ENCODE measurements around the gene HLCS.

The HLCS gene

GRCh38 chr21:36741506-36741905 is 225.0 kb downstream of the HLCS start:
- peaks cover 29% of the 10 kb centered on the region for H3K27me3 ChIP-seq (ENCODE audit: insufficient read depth, insufficient read length)
- no peak overlapping the region for H3K4me3 ChIP-seq (ENCODE audit: insufficient read length, low read depth)
- no peak for TF ChIP-seq SUZ12 (IDR thresholded peaks at IDR 0.05; ENCODE audit: extremely low read depth, insufficient read depth, insufficient read length)
- TF ChIP-seq YY1 (IDR thresholded peaks at IDR 0.05; ENCODE audit: insufficient read depth, insufficient read length): no peak
- TF ChIP-seq ZNF274 (IDR thresholded peaks at IDR 0.05; ENCODE audit: low read depth, low read length): no peak
- no peaks in the 10 kb centered on the region for H3K36me3 ChIP-seq (ENCODE audit: insufficient read depth, insufficient read length, low read length)
- DNase-seq (ENCODE audit: low read depth, low spot score): no peak
- H3K9me3 ChIP-seq (ENCODE audit: insufficient read depth, low read length): no peaks in the 10 kb centered on the region
- peaks cover 4% of the 10 kb centered on the region for H3K4me1 ChIP-seq (ENCODE audit: insufficient read depth, insufficient read length)
- no peak overlapping the region for H3K9ac ChIP-seq (ENCODE audit: insufficient read length, low read depth)

GRCh38 chr21:36738489-36739126 is 227.9 kb downstream of the HLCS start:
- TF ChIP-seq ZNF274 (IDR thresholded peaks at IDR 0.05; ENCODE audit: low read depth, low read length) (no peak), YY1 (IDR thresholded peaks at IDR 0.05; ENCODE audit: insufficient read depth, insufficient read length) (no peak), SUZ12 (IDR thresholded peaks at IDR 0.05; ENCODE audit: extremely low read depth, insufficient read depth, insufficient read length) (no peak)
- no peak overlapping the region for H3K9ac ChIP-seq (ENCODE audit: insufficient read length, low read depth)
- peaks cover 17% of the 10 kb centered on the region for H3K4me1 ChIP-seq (ENCODE audit: insufficient read depth, insufficient read length)
- H3K27me3 ChIP-seq (ENCODE audit: insufficient read depth, insufficient read length): peaks cover 7% of the 10 kb centered on the region
- no peak for DNase-seq (ENCODE audit: low read depth, low spot score)
- no peaks in the 10 kb centered on the region for H3K9me3 ChIP-seq (ENCODE audit: insufficient read depth, low read length)
- H3K4me3 ChIP-seq (ENCODE audit: insufficient read length, low read depth): no peak overlapping the region
- H3K36me3 ChIP-seq (ENCODE audit: insufficient read depth, insufficient read length, low read length): no peaks in the 10 kb centered on the region

- DNase-seq (ENCODE audit: low read depth, low spot score): no peak
- TF ChIP-seq ZNF274 (IDR thresholded peaks at IDR 0.05; ENCODE audit: low read depth, low read length) (no peak), YY1 (IDR thresholded peaks at IDR 0.05; ENCODE audit: insufficient read depth, insufficient read length) (no peak), SUZ12 (IDR thresholded peaks at IDR 0.05; ENCODE audit: extremely low read depth, insufficient read depth, insufficient read length) (no peak)
- H3K4me1 ChIP-seq (ENCODE audit: insufficient read depth, insufficient read length): peaks cover 17% of the 10 kb centered on the region
- H3K36me3 ChIP-seq (ENCODE audit: insufficient read depth, insufficient read length, low read length): no peaks in the 10 kb centered on the region
- H3K4me3 ChIP-seq (ENCODE audit: insufficient read length, low read depth): no peak overlapping the region
- no peak overlapping the region for H3K9ac ChIP-seq (ENCODE audit: insufficient read length, low read depth)
- no peaks in the 10 kb centered on the region for H3K9me3 ChIP-seq (ENCODE audit: insufficient read depth, low read length)
- peaks cover 3% of the 10 kb centered on the region for H3K27me3 ChIP-seq (ENCODE audit: insufficient read depth, insufficient read length)
Observed at GRCh38 chr21:36735724-36736320, 230.6 kb downstream of the HLCS start.

- Histone ChIP-seq H3K4me1 (ENCODE audit: insufficient read depth, insufficient read length) (peaks cover 17% of the 10 kb centered on the region), H3K27me3 (ENCODE audit: insufficient read depth, insufficient read length) (peaks cover 7% of the 10 kb centered on the region), H3K9me3 (ENCODE audit: insufficient read depth, low read length) (no peaks in the 10 kb centered on the region), H3K36me3 (ENCODE audit: insufficient read depth, insufficient read length, low read length) (no peaks in the 10 kb centered on the region), H3K4me3 (ENCODE audit: insufficient read length, low read depth) (no peak overlapping the region), H3K9ac (ENCODE audit: insufficient read length, low read depth) (no peak overlapping the region)
- no peak for TF ChIP-seq SUZ12 (IDR thresholded peaks at IDR 0.05; ENCODE audit: extremely low read depth, insufficient read depth, insufficient read length)
- no peak for TF ChIP-seq ZNF274 (IDR thresholded peaks at IDR 0.05; ENCODE audit: low read depth, low read length)
- TF ChIP-seq YY1 (IDR thresholded peaks at IDR 0.05; ENCODE audit: insufficient read depth, insufficient read length): no peak
- no peak for DNase-seq (ENCODE audit: low read depth, low spot score)
Observed at GRCh38 chr21:36735201-36735515, 231.3 kb downstream of the HLCS start.

GRCh38 chr21:36734367-36735200 is 231.9 kb downstream of the HLCS start:
- H3K4me1 ChIP-seq (ENCODE audit: insufficient read depth, insufficient read length): peaks cover 17% of the 10 kb centered on the region
- no peak overlapping the region for H3K9ac ChIP-seq (ENCODE audit: insufficient read length, low read depth)
- TF ChIP-seq ZNF274 (IDR thresholded peaks at IDR 0.05; ENCODE audit: low read depth, low read length): no peak
- TF ChIP-seq YY1 (IDR thresholded peaks at IDR 0.05; ENCODE audit: insufficient read depth, insufficient read length): no peak
- no peak for TF ChIP-seq SUZ12 (IDR thresholded peaks at IDR 0.05; ENCODE audit: extremely low read depth, insufficient read depth, insufficient read length)
- H3K4me3 ChIP-seq (ENCODE audit: insufficient read length, low read depth): no peak overlapping the region
- no peak for DNase-seq (ENCODE audit: low read depth, low spot score)
- H3K36me3 ChIP-seq (ENCODE audit: insufficient read depth, insufficient read length, low read length): no peaks in the 10 kb centered on the region
- peaks cover 11% of the 10 kb centered on the region for H3K27me3 ChIP-seq (ENCODE audit: insufficient read depth, insufficient read length)
- no peaks in the 10 kb centered on the region for H3K9me3 ChIP-seq (ENCODE audit: insufficient read depth, low read length)

- Histone ChIP-seq H3K9me3 (ENCODE audit: insufficient read depth, low read length) (no peaks in the 10 kb centered on the region), H3K4me3 (ENCODE audit: insufficient read length, low read depth) (no peak overlapping the region), H3K4me1 (ENCODE audit: insufficient read depth, insufficient read length) (peaks cover 17% of the 10 kb centered on the region), H3K9ac (ENCODE audit: insufficient read length, low read depth) (no peak overlapping the region), H3K27me3 (ENCODE audit: insufficient read depth, insufficient read length) (peaks cover 11% of the 10 kb centered on the region), H3K36me3 (ENCODE audit: insufficient read depth, insufficient read length, low read length) (no peaks in the 10 kb centered on the region)
- no peak for DNase-seq (ENCODE audit: low read depth, low spot score)
- no peak for TF ChIP-seq YY1 (IDR thresholded peaks at IDR 0.05; ENCODE audit: insufficient read depth, insufficient read length)
- TF ChIP-seq SUZ12 (IDR thresholded peaks at IDR 0.05; ENCODE audit: extremely low read depth, insufficient read depth, insufficient read length): no peak
- no peak for TF ChIP-seq ZNF274 (IDR thresholded peaks at IDR 0.05; ENCODE audit: low read depth, low read length)
Observed at GRCh38 chr21:36733857-36734256, 232.6 kb downstream of the HLCS start.

- Histone ChIP-seq H3K4me1 (ENCODE audit: insufficient read depth, insufficient read length) (peaks cover 12% of the 10 kb centered on the region), H3K9me3 (ENCODE audit: insufficient read depth, low read length) (no peaks in the 10 kb centered on the region), H3K36me3 (ENCODE audit: insufficient read depth, insufficient read length, low read length) (no peaks in the 10 kb centered on the region), H3K27me3 (ENCODE audit: insufficient read depth, insufficient read length) (peaks cover 15% of the 10 kb centered on the region), H3K4me3 (ENCODE audit: insufficient read length, low read depth) (no peak overlapping the region), H3K9ac (ENCODE audit: insufficient read length, low read depth) (no peak overlapping the region)
- DNase-seq (ENCODE audit: low read depth, low spot score): no peak
- TF ChIP-seq SUZ12 (IDR thresholded peaks at IDR 0.05; ENCODE audit: extremely low read depth, insufficient read depth, insufficient read length): no peak
- TF ChIP-seq ZNF274 (IDR thresholded peaks at IDR 0.05; ENCODE audit: low read depth, low read length): no peak
Observed at GRCh38 chr21:36732761-36733160, 233.7 kb downstream of the HLCS start.

Measured in NT2/D1 (cell line).